Nucleus accumbens (tissue), 56 donors: ENCODE data around the gene GDF15.
A peak's percentile ranks its signal among the peaks of the same experiment; 100 is the strongest.
"Not testable (repeated sequence)": the region's sequence is repeated elsewhere in the genome, so short reads cannot be mapped to it uniquely, and the experiment has no call there.

Experiments used
- DNase-seq, 56 donors: peaks; one replicate each; lab custom pipeline; 2025; lab: John Stamatoyannopoulos, UW

Gene GDF15

DNA sequence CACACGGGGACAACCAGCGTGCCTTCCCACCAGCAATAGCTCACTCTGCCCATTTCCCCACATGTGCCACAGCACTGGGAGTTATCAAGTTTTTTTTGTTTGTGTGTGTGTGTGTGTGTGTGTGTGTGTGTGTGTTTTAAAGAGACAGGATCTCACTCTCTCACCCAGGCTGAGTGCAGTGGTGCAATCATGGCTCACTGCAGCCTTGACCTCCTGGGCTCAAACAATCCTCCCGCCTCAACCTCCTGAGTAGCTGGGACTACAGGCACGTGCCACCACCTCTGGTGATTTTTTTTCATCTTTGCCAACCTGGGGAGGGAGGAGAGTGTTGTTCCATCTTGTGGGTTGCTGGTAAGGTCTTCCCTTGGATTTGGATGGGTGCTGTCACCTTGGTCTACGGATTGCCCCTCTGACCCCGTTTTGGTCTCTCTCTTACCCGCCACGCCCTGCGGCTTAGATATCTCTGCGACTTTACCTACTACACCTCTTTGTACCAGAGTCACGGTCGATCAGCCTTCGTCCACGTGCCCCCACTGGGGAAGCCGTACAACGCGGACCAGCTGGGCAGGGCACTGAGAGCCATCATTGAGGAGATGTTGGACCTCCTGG is 22.9 kb upstream of the GDF15 start:
- no peak for DNase-seq

DNA sequence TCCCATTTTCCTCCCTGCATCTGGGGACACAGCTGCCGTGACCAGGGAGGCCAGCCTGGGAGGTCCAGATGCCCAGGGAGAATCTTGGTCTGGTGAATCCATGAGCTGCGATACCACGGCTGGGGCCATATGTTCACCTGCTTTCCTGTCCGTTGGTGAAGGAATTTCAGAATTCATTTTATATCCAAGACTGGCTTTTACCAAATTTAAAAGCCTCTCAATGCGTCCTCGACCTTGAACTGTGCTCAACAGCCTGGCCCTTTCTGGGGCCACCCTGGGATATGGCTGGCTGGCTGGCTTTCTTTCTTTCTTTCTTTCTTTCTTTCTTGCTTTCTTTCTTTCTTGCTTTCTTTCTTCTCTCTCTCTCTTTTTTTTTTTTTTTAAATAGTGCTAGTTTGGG is 22.2 kb upstream of the GDF15 start:
- DNase-seq = no peak

DNA sequence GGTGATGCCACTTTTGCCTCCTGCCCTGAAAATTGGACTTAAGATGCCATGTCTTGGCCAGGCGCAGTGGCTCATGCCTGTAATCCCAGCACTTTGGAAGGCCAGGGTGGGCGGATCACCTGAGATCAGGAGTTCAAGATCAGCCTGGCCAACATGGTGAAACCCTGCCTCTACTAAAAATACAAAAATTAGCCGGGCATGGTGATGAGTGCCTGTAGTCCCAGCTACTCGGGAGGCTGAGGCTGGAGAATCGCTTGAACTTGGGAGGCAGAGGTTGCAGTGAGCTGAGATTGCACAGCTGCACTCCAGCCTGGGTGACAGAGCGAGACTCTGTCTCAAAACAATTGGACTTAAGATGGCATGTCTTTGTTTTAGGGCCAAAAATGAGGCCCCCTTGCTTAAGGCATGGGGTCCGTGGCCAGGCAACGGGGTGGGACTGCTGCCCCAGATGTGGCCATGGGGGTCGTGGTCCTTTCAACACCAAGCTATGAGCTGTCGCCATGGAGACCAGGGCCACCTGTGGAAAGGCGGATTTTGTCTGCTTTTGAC is 21.6 kb upstream of the GDF15 start:
- DNase-seq = not testable (repeated sequence)

DNA sequence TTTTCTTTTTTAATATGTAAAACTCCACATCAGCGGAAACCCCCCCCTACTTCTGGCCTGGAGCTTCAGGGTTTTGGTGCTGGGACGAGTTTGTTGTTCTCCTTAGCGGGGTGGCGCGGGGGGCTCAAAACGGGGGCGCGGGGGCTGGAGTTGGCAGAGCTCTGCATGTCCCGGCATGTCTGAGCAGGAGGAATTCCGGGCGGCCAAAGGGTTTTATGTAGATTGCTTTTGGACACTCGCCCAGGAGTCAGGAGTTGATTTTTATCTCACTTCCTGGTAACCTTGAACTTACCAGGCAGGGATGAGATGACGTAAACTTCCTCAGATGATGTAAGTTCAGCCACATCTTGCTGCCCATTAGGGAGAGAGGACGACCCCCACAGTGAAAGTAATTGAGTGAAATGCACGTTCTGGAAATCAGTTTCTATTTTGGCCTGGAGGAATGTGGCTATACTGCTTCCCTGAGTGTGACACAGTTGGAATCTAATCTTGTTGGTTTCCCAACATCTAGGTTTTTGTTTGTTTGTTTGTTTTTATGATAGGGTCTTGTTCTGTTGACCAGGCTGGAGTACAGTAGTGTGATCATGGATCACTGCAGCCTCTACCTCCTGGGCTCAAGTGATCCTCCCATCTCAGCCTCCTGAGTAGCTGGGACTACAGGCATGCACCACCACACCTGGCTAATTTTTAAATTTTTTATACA is 21.0 kb upstream of the GDF15 start:
- peak in 5 of 56 donors; percentile 4 to 42 (median 7) for DNase-seq

DNA sequence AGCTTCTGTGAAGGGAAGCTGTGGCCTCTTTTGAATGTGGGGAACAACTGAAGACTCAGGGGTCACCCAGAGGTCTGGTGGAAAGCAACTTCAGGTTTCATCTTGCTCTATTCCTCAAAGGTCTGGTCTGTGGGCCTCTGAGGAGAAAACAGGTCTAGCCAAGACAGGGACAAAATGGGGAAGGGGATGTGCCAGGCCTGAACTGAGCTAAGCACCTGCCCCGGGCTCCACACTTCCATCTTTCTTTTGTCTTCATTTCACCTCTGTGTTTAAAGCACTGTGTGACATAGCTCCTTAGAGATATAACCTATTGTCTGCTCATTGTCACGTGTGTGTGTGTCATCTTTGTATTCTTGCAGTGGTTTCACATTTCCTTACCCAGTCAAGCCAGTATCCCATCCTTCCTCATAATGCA is 19.9 kb upstream of the GDF15 start:
- DNase-seq = no peak

DNA sequence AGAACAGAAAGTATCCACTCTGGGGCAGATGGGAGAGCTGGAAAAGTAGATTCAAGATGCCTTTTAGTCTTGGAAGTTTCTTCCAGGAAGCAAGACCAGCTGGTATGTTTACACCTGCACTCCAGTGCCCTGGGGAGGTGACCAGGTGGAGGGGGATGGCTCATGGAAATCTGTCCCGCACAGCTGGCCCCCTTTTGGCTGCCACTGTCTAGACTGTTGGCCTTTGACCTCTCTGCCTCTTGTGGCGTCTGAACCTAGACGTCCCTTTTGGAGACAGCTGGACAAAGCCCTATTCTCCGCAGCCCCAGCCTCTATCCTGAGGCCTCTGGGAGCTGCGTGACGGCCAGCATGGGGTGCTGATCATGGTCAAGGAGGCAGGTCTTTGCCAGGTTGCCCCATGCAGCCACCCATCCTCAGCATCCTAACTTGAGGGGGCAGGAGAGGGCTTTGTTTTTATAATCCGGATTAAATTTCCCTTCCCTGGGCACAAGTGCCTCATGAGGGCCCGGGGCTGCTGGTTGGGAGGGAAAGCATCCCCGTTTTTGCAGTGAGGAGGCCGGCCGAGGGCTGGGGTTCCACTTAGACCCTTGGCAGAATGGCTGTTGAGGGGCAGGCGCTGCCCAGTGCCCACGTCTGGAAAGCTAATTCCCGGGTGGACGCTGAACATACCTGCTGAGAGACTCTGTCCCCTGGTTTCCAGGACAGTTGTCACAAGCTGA is 17.3 kb upstream of the GDF15 start:
- DNase-seq = no peak

DNA sequence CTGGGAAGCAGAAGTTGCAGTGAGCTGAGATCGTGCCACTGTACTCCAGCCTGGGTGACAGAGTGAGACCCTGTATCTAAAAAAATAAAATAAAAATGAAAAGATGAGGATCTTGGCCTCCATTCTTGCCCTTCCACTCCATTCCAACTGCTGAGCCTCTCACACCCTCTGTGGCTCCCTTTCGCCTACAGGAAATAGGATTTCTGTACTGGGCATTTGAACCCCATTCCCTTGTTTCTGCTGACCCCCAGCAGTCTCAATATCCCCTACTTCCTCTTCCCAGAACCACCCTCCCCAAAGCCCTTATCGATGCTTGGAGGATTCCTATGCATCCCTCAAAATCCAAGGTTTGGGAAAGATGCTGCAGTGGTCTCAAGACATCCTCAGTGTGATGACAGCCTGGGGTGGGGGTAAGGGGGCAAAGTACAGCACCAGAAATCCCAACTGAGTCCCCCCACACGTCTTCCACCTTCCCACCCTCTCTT is 12.5 kb upstream of the GDF15 start:
- no peak for DNase-seq

DNA sequence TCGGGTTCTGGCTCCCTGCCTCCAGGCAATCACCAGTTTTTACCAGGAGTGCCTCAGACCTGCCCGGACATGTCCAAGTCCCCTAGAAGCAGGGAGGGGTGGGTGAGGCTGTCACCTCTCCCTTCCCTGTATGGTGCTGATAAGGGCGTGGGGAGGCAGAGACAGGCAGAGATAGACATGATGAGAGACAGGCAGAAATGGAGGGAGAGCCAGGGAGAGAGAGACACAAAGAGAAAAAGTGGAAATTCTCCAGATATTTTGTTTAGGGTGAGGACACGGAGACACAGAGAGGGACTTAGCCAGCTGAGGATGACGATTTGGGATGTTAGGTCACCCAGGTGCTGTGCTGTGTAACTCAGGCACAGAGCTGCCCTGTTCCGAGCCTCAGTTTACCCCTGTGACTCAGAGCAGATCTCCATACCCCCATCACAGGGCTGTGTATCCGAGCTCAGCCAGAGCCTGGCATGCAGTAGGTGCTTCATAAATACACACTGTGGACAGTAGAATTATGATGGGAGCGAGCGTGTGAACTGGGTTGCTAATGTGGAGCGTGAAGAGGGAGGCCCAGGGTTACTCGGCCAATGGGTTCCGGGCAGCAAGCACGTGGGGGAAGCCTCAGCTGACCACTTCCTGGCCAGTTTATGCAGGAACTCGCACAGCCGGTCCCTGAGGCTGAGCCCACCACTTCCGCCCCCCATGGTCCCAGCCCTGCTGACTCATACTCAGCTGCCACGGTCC is 11.9 kb upstream of the GDF15 start:
- peak in 53 of 56 donors; percentile 8 to 86 (median 53) for DNase-seq

DNA sequence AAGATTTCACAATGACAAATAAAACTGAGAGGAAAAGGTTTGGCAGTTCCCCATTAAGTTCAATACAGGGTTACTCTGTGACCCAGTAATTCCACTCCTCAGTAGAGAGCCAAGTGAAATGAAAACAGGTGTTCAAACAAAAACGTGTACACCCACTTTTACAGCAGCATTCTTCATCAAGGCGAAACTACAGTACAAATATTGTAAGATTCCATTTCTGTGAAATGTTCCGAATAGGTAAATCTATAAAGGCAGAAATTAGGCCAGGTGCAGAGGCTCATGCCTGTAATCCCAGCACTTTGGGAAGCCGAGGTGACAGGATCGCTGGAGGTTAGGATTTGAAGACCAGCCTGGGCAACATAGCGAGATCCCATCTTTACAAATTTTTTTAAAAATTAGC is 8.9 kb upstream of the GDF15 start:
- DNase-seq = no peak

DNA sequence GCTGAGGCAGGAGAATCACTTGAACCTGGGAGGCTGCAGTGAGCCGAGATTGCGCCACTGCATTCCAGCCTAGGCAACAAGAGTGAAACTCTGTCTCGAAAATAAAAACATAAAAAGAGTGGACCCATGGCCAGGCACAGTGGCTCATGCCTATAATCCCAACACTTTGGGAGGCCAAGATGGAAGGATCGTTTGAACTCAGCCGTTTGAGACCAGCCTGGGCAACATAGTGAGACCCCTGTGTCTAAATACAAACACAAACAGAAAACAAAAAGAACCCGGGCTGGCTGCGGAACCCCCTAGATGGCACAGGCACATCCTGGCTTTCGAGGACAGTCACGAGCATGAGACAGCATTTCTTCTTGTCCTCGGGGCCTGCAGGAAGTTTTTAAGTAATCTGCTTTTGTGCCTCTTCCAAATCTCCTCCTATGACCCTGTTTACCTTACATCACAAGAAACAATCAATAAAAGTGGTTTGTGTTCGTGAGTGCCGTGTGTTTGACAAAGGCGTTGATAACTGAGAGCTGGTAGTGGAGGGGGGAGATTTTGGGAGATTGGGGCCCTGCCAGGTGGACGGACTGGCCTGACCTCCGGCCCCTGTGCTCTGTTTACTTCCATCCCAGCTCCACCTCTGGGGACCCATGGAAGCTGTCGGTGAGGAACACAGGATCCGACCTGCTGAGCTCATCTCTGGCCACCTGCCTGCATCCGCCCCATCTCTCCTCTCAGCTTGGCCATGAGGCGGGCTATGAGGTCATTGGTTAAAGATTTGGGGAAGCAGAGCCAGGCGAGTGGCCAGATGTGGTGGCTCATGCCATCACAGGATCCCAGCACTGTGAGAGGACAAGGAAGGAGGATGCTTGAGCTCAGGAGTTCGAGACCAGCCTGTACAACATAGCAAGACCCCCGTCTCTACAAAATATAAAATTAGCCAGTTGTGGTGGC is 5.9 kb upstream of the GDF15 start:
- peak in 2 of 56 donors; percentile 7 to 8 for DNase-seq

DNA sequence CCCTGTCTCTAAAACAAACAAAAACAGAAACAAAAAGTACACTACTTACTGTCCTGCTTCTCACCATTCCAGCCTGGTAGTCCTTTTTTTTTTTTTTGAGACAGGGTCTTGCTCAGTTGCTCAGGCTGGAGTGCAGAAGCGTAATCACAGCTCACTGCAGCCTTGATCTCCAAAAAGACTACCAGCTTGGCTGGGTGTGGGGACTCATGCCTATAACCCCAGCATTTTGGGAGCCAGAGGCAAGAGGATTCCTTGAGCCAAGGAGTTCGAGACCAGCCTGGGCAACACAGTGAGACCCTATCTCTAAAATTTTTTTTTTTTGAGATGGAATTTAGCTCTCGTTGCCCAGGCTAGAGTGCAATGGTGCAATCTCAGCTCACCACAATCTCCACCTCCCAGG is 5.1 kb upstream of the GDF15 start:
- DNase-seq = no peak

DNA sequence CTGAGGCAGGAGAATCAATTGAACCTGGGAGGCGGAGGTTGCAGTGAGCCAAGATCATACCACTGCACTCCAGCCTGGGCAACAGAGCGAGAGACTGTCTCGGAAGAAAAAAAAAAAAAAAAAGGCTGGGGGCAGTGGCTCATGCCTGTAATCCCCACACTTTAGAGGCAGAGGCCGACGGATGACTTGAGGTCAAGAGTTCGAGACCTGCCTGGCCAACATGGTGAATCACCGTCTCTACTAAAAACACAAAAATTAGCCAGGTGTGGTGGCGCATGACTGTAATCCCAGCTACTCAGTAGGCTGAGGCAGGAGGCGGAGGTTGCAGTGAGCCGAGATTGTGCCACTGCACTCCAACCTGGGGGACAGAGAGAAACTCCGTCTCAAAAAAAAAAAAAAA is 2.3 kb upstream of the GDF15 start:
- not testable (repeated sequence) for DNase-seq

DNA sequence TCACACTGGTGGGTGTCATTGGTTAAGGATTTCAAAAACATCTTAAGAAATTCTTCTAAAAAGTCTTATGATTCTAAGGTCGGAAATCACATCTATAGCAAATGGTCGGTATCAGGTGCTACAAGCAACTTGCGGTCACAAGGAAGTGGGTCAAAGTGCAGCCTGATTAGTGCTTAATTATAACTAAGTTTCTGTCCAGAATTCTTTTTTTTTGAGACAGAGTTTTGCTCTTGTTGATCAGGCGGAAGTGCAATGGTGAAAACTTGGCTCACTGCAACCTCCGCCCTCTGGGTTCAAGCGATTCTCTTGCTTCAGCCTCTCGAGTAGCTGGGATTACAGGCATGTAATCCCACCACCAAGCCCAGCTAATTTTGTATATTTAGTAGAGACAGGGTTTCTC is 1.2 kb upstream of the GDF15 start:
- DNase-seq = no peak

DNA sequence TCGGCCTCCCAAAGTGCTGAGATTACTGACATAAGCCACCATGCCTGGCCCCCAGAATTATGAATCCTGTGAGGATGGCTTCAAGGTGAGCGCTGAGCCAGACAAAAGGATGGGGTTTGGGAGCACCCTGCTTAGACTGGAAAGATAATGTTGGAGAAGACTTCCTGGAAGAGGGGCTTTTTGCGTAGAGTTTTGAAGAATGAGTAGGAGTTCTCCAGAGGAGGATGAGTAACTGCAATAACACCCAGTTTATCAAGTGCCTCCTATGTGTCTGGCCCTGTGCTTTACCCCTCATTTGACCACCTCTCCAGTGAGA is 641 bp upstream of the GDF15 start:
- no peak for DNase-seq

DNA sequence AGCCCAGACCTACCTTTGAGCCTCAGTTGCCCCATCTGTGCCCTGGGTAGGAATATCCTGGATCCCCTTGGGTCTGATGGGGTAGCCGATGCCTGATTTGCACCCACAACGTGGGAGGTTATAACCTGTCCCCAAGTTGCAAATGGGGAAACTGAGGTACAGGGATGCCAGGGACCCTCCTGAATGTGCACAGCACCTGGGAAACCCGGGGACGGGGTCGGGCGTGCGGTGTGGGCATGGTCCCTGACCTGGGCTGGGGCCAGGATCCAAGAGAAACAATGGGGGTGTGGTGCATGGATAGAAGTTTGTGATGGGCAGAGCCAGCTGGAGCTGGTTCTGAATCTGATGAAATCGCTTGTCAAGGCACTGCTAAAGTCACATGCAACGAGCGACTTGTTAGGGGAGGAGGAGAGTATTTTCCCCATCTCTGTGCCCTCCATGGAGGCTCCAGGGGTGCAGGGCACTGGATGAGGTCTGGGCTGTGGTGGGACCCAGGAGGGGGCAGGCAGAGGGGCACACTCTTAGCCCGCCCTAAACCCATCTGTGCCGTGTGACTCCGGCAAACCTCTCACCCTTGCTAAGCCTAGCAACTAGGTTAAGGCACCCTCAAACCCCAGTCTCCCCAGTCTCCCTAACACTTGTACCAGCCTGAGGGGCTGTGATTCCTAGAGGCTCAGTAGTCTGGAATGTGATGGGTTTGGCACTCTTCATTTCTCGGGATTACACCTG is 749 bp downstream of the GDF15 start:
- DNase-seq = no peak

DNA sequence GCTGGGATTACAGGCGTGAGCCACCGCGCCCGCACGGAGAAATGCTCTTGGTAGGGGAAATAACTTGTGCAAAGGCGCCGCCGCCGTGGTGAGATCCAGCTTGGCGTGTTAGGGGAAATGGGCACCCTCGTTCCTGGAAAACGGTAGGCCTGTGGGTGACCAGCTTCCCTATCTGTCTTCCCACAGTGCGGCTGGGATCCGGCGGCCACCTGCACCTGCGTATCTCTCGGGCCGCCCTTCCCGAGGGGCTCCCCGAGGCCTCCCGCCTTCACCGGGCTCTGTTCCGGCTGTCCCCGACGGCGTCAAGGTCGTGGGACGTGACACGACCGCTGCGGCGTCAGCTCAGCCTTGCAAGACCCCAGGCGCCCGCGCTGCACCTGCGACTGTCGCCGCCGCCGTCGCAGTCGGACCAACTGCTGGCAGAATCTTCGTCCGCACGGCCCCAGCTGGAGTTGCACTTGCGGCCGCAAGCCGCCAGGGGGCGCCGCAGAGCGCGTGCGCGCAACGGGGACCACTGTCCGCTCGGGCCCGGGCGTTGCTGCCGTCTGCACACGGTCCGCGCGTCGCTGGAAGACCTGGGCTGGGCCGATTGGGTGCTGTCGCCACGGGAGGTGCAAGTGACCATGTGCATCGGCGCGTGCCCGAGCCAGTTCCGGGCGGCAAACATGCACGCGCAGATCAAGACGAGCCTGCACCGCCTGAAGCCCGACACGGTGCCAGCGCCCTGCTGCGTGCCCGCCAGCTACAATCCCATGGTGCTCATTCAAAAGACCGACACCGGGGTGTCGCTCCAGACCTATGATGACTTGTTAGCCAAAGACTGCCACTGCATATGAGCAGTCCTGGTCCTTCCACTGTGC is 2.4 kb downstream of the GDF15 start:
- peak in 49 of 56 donors; percentile 7 to 79 (median 48) for DNase-seq

DNA sequence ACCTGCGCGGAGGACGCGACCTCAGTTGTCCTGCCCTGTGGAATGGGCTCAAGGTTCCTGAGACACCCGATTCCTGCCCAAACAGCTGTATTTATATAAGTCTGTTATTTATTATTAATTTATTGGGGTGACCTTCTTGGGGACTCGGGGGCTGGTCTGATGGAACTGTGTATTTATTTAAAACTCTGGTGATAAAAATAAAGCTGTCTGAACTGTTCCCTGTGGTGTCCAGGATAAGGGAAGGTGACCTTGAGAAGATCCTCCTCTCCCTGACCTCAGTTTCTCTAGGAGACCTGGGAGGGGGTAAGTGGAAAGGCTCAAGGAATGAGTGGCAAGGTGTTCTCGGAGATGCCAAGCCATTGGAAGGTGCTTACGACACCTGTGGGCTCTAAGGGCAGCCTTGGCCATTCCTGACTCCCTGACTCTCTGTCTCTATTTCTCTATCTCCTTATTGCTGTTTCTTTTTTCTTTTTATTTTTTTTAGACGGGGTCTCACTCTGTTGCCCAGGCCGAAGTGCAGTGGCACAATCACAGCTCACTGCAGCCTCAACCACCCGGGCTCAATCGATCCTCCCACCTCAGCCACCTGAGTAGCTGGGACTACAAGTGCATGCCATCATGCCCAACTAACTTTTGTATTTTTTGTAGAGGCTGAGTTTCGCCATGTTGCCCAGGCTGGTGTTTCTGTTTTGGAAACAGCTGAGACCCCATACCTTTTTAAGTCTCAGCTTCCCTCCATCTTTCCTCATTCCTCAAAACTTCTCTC is 3.2 kb downstream of the GDF15 start:
- no peak for DNase-seq
